CD4-positive, CD25-positive, alpha-beta regulatory T cell (primary cell): ENCODE results near the gene DNAJA2. TPM values are rescaled to one million over a fixed set of nuclear protein-coding genes. Genes with fewer than 3 reads are reported as not detected.

Source experiments
- ATAC-seq, 2 donors: fragments of 150-1000 bp; cut with Tn5 transposase; one replicate each; pipeline ENCODE4 v1.10.0; 2021; ENCODE audit warnings: low read depth in 2 of 2, moderate number of reproducible peaks in 2 of 2, moderate library complexity in 1 of 2
- DNase-seq, 3 donors: peaks; one replicate each; pipeline versions ENCODE4 v3.0.0 to v3.0.0-alpha.2; 2012 to 2022; ENCODE audit warnings: mixed read lengths in 1 of 3
- H3K27ac ChIP-seq: one replicate; pipeline ENCODE4 v1.7.0; 2013; ENCODE audit warnings: mild to moderate bottlenecking, low read length; ENCODE audit not compliant: insufficient read depth, poor library complexity, severe bottlenecking
- H3K27me3 ChIP-seq: one replicate; pipeline ENCODE4 v1.7.0; 2013; ENCODE audit warnings: low read length; ENCODE audit not compliant: control insufficient read depth, insufficient read depth
- H3K36me3 ChIP-seq: one replicate; pipeline ENCODE4 v1.7.0; 2013; ENCODE audit warnings: mild to moderate bottlenecking, low read length, moderate library complexity; ENCODE audit not compliant: control insufficient read depth, insufficient read depth
- H3K4me1 ChIP-seq: 2 replicates; pipeline ENCODE4 v1.7.0; 2013; ENCODE audit warnings: mild to moderate bottlenecking, low read length; ENCODE audit not compliant: insufficient read depth, control insufficient read depth, poor library complexity, severe bottlenecking
- H3K4me3 ChIP-seq: one replicate; pipeline ENCODE4 v1.7.0; 2013; ENCODE audit warnings: low read depth, mild to moderate bottlenecking, low read length, moderate library complexity
- H3K9me3 ChIP-seq, 2 experiments: 1 replicate in 1 of 2; 2 replicates in 1 of 2; pipeline ENCODE4 v1.7.0; 2013; ENCODE audit warnings: low read length in 2 of 2, mild to moderate bottlenecking in 1 of 2, moderate library complexity in 1 of 2; ENCODE audit not compliant: control insufficient read depth in 2 of 2
- H3K27ac Mint-ChIP-seq, 3 donors: one replicate each; pipeline ENCODE4 v1.8.0; 2020 to 2022; ENCODE audit warnings: mild to moderate bottlenecking in 3 of 3, mixed read lengths in 3 of 3, moderate library complexity in 2 of 3
- H3K27me3 Mint-ChIP-seq: one replicate; pipeline ENCODE4 v1.8.0; 2022; ENCODE audit warnings: mild to moderate bottlenecking, mixed read lengths
- H3K36me3 Mint-ChIP-seq: one replicate; pipeline ENCODE4 v1.8.0; 2020; ENCODE audit warnings: mixed read lengths
- H3K4me1 Mint-ChIP-seq, 4 donors: one replicate each; pipeline ENCODE4 v1.8.0; 2020 to 2022; ENCODE audit warnings: mixed read lengths in 4 of 4, mild to moderate bottlenecking in 1 of 4
- H3K4me3 Mint-ChIP-seq, 4 donors: one replicate each; pipeline ENCODE4 v1.8.0; 2020 to 2022; ENCODE audit warnings: mild to moderate bottlenecking in 4 of 4, mixed read lengths in 4 of 4, moderate library complexity in 3 of 4
- H3K9me3 Mint-ChIP-seq, 7 donors: one replicate each; pipeline ENCODE4 v1.8.0; 2020 to 2022; ENCODE audit warnings: mixed read lengths in 7 of 7, mild to moderate bottlenecking in 3 of 7, moderate library complexity in 2 of 7
- polyA plus RNA-seq, 4 donors: library from polyadenylated mRNA; unstranded; fragments of 300-500 nt; fragmentation: Illumina TruSeq; gene quantifications; one replicate each; pipeline ENCODE4 v1.2.3, GENCODE V29; 2021
- total RNA-seq: library from RNA; stranded (reverse); gene quantifications from one replicate; pipeline ENCODE4 v1.2.3, GENCODE V29; 2022

DNAJA2 gene
- total and polyA plus RNA-seq, 5 donors from 2014 or later = 90.8 to 110 (median 94.8) TPM

DNA sequence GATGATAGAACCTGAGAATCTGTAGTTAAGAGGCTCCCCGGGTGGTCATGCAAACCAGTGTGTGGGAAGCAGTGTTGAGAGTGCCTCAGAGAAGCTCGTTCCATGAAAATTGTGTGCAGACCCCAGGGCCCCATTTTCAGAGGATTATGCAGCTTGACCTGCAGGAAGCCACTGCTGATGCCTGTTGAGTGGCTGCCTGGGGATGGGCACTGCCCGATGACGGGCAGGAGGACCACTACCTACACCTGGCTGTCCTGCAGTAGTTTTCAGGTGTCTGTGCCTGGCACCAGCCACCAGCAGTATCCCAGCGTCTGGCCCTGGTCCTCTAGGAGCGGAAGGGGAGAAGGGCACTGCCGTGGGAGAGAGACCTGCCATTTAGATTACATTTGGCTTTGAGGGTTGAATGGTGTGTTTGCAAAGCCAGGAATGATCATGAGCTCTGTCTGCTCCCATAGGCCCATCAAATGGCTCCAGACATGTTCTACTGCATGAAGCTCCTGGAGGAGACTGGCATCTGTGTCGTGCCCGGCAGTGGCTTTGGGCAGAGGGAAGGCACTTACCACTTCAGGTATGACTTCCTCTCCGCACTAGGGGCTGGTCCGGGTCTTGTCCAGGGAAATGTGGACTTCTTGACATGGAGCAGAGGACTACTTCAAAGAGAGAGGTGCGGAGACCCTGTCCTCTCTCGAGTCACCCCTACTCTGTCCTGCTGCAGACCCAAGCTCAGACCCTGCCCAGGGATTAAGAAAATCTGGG is 46.8 kb downstream of the DNAJA2 start:
- Mint-ChIP-seq H3K27me3 (peaks cover 4% of the 10 kb centered on the region), H3K36me3 (no peaks in the 10 kb centered on the region), H3K4me1 (peaks cover 0 to 4% (median 2%) of the 10 kb centered on the region in 4 donors), H3K9me3 (no peaks in the 10 kb centered on the region), H3K4me3 (no peak overlapping the region), H3K27ac (peak overlapping the region in 1 of 3 donors; percentile 17)
- H3K27ac ChIP-seq = no peak overlapping the region
- ATAC-seq (no peak), DNase-seq (no peak)
- no peaks in the 10 kb centered on the region for H3K36me3 ChIP-seq
- no peak overlapping the region for H3K4me3 ChIP-seq
- no peaks in the 10 kb centered on the region for H3K27me3 ChIP-seq
- peaks cover 3% of the 10 kb centered on the region for H3K4me1 ChIP-seq
- H3K9me3 ChIP-seq = no peaks in the 10 kb centered on the region

DNA sequence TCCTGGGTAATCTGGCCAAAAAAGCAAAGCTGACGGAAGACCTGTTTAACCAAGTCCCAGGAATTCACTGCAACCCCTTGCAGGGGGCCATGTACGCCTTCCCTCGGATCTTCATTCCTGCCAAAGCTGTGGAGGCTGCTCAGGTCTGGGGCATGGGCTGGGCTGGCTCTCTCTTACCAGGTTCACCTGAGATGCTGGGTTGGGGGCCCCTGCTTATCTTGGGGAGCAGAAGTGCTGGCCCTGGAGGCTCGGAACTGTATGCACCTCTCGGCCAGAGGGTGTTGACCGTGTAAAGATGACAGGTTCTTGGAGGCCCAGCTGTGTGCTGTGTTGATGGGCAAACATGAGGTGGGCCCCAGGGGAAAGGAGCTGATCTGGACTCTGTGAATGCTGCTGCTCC is 49.1 kb downstream of the DNAJA2 start:
- Mint-ChIP-seq H3K27me3 (no peaks in the 10 kb centered on the region), H3K36me3 (no peaks in the 10 kb centered on the region), H3K4me1 (peaks cover 0 to 4% (median 2%) of the 10 kb centered on the region in 4 donors), H3K9me3 (no peaks in the 10 kb centered on the region), H3K27ac (no peak overlapping the region), H3K4me3 (no peak overlapping the region)
- Histone ChIP-seq H3K27me3 (no peaks in the 10 kb centered on the region), H3K36me3 (no peaks in the 10 kb centered on the region), H3K4me3 (no peak overlapping the region), H3K9me3 (no peaks in the 10 kb centered on the region), H3K4me1 (no peaks in the 10 kb centered on the region), H3K27ac (no peak overlapping the region)
- DNase-seq (no peak), ATAC-seq (no peak)

DNA sequence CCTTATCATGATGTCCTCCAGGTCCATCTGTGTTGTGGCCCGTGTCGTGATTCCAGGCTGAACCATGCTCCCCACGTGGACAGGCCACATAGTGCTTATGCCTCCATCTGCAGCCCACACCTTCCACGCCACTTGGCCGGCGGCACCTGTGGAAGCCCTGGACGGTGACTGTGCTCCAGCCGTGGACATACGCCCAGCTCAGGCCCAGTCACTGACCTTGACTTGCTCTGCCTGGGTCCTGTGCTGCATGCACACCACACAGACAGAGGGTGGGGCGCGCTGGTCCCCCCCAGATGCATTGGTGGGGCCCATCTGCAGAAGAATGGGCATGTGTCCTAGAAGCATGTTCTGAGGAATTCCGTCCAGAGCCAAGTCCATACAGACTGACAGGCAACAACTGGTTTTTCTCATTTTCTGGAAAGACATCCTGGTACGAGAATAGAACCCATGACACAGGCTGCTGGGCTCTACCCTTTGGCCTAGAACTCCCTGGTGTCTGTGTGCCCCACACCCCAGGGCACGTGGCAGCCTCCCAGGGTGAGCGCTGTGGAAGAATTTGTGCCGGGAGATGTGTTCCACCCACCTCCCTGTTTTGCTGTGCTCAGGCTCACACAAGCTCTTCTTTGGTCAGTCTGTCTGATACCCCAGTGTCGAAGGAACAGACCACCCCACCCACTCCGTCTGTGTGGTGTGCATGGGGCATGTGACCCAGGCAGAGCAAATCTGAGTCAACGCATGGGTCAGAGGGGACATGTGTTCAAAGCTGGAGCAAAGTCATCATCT is 49.8 kb downstream of the DNAJA2 start:
- H3K27ac ChIP-seq = no peak overlapping the region
- Mint-ChIP-seq H3K4me3 (no peak overlapping the region), H3K4me1 (no peaks in the 10 kb centered on the region), H3K27ac (no peak overlapping the region), H3K36me3 (no peaks in the 10 kb centered on the region), H3K9me3 (no peaks in the 10 kb centered on the region), H3K27me3 (no peaks in the 10 kb centered on the region)
- no peaks in the 10 kb centered on the region for H3K4me1 ChIP-seq
- ATAC-seq (no peak), DNase-seq (no peak)
- H3K27me3 ChIP-seq = no peaks in the 10 kb centered on the region
- no peaks in the 10 kb centered on the region for H3K9me3 ChIP-seq
- no peaks in the 10 kb centered on the region for H3K36me3 ChIP-seq
- H3K4me3 ChIP-seq = no peak overlapping the region

- Mint-ChIP-seq H3K36me3 (no peaks in the 10 kb centered on the region), H3K9me3 (no peaks in the 10 kb centered on the region), H3K27ac (peak overlapping the region in 1 of 3 donors; percentile 60), H3K27me3 (no peaks in the 10 kb centered on the region), H3K4me3 (no peak overlapping the region), H3K4me1 (no peaks in the 10 kb centered on the region)
- DNase-seq = no peak
- no peak overlapping the region for H3K4me3 ChIP-seq
- H3K27me3 ChIP-seq = no peaks in the 10 kb centered on the region
- H3K27ac ChIP-seq = no peak overlapping the region
- H3K9me3 ChIP-seq = no peaks in the 10 kb centered on the region
- H3K36me3 ChIP-seq = no peaks in the 10 kb centered on the region
- H3K4me1 ChIP-seq = no peaks in the 10 kb centered on the region
- no peak for ATAC-seq
Measured at GRCh38 chr16:46922239-46922638, 51.2 kb downstream of the DNAJA2 start.

- ATAC-seq = no peak
- Histone ChIP-seq H3K27me3 (no peaks in the 10 kb centered on the region), H3K36me3 (no peaks in the 10 kb centered on the region), H3K4me3 (no peak overlapping the region), H3K27ac (no peak overlapping the region), H3K9me3 (no peaks in the 10 kb centered on the region), H3K4me1 (no peaks in the 10 kb centered on the region)
- H3K36me3 Mint-ChIP-seq = no peaks in the 10 kb centered on the region
- DNase-seq = no peak
- H3K27me3 Mint-ChIP-seq = no peaks in the 10 kb centered on the region
- H3K27ac Mint-ChIP-seq = peak overlapping the region in 1 of 3 donors; percentile 59
- no peaks in the 10 kb centered on the region for H3K4me1 Mint-ChIP-seq
- H3K9me3 Mint-ChIP-seq = no peaks in the 10 kb centered on the region
- H3K4me3 Mint-ChIP-seq = no peak overlapping the region
Measured at GRCh38 chr16:46920402-46921068, 52.9 kb downstream of the DNAJA2 start.

GRCh38 chr16:46918905-46919792 is 54.3 kb downstream of the DNAJA2 start:
- ATAC-seq = no peak
- DNase-seq = no peak
- H3K4me1 ChIP-seq = no peaks in the 10 kb centered on the region
- no peak overlapping the region for H3K4me3 ChIP-seq
- no peak overlapping the region for H3K27ac ChIP-seq
- Mint-ChIP-seq H3K36me3 (no peaks in the 10 kb centered on the region), H3K27me3 (no peaks in the 10 kb centered on the region), H3K4me1 (no peaks in the 10 kb centered on the region), H3K27ac (peak overlapping the region in 2 of 3 donors; percentile 8 to 19), H3K4me3 (no peak overlapping the region), H3K9me3 (no peaks in the 10 kb centered on the region)
- no peaks in the 10 kb centered on the region for H3K27me3 ChIP-seq
- no peaks in the 10 kb centered on the region for H3K9me3 ChIP-seq
- H3K36me3 ChIP-seq = no peaks in the 10 kb centered on the region

DNA sequence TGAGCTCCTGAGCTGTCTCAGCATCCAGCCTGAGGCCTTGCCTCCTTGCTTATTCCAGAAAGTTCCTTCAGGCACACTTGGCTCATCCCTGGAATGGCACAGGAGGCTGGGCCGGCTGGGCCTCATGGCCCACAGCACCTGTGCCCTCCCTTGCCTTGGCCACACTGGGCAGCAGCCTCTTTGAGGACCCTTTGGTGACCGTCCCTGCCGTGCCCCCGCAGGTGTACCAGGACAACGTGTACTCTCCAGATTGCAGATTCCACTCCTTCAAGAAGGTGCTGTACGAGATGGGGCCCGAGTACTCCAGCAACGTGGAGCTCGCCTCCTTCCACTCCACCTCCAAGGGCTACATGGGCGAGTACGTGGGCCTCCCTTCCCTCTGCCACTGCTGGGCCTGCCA is 55.1 kb downstream of the DNAJA2 start:
- DNase-seq (no peak), ATAC-seq (no peak)
- Histone ChIP-seq H3K9me3 (no peaks in the 10 kb centered on the region), H3K27ac (no peak overlapping the region), H3K4me1 (no peaks in the 10 kb centered on the region), H3K27me3 (no peaks in the 10 kb centered on the region), H3K36me3 (no peaks in the 10 kb centered on the region), H3K4me3 (no peak overlapping the region)
- H3K27ac Mint-ChIP-seq = no peak overlapping the region
- H3K4me1 Mint-ChIP-seq = no peaks in the 10 kb centered on the region
- no peaks in the 10 kb centered on the region for H3K36me3 Mint-ChIP-seq
- no peak overlapping the region for H3K4me3 Mint-ChIP-seq
- no peaks in the 10 kb centered on the region for H3K9me3 Mint-ChIP-seq
- H3K27me3 Mint-ChIP-seq = no peaks in the 10 kb centered on the region
